GM21526 (cell line): Measurements from ENCODE around the gene SBF2.
A peak's percentile ranks its signal among the peaks of the same experiment; 100 is the strongest.

Experiments used
- ATAC-seq: cut with Tn5 transposase; IDR thresholded peaks from one replicate; pipeline ENCODE4 v1.9.1; 2021; ENCODE audit warnings: moderate library complexity; ENCODE audit not compliant: unreplicated experiment, low FRiP score

SBF2 gene

DNA sequence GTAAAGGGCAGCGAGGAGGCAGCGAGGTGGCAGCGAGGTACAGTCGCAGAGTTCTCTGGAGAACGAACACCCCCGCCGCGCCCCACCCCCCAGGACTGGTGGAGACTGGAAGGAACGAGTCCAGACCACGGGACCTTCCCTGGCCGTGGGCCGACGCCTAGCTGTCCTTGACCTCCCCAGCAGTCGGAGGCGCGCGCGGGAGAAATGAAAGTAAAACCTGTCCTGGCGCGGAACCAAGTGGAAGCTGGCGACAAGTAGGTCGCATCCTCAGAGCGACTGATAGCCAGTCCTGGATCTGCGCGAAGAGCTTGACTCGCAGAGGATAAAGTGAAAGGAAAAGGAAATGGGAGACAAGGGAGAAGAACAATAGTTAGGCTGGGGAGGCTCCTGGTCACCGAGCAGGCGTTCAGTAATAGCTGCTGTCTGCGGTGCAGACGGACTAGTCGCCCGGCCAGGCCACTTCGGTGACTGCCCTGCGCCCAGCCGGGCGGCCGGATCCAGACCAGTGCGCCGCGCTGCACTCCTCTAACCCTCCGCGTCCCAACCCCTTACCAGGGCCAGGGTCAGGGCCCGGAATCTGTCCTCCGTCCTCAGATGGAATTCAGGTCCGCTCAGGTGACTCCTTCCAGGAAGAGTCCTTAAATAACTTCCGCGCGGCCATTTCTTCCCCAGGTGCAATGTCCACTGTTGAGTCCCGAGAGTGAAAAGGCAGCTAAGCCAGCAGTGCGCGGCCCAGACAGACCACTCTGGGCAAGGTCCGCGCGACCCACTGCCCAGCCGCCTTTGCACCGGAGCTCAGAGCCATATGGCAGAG, 8.9 kb upstream of the SBF2 start:
- no peak for ATAC-seq

DNA sequence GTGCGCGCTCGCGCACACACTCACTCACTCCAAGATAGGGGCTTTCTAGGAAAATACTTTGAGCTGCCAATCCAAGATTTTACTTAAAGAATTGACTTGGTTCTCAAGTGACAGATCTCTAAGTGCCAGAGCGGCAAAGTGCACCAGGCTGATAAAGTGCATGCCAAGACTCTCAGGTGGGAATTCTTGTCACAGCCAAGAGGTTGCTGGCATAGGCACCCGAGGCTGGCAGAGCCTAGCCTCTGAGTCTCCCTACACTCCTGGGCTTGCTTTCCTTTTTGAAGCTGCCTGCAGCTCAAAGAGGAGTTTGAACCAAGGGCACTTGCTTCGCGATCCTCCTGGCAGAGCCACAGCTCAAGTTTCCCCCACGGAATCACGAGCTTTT, 8.3 kb upstream of the SBF2 start:
- no peak for ATAC-seq

DNA sequence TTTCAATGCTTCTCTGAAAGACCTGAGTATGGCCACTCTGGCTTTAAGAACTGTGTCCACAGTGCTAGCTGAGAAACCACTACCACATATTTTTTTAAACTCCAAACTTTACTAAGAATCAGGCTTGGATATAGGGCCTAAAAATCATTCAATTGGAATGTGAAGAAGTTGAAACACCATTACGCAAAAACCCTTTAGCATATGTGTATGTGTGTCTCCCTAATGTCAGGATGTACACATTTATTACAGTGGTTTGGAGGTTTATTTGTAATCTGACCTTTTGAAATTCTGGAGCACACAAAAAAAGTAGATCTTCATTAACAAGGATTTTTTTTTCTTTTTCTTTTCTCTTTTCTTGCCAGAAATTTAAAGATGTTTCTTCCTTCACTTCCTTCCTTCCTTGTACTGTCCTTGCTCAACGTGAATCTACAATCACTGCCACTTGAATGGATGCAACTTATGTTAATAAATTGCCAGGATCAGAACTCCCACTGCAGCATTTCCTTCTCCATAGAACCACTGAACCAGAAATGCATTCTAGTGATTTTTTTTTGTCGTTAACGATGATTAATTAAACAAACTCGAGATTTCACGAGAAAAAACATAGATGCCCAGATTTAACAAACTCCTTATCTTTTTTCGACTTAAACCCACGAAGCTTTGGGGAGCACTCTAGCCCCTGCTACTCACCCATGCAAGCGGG, 7.8 kb upstream of the SBF2 start:
- no peak for ATAC-seq

DNA sequence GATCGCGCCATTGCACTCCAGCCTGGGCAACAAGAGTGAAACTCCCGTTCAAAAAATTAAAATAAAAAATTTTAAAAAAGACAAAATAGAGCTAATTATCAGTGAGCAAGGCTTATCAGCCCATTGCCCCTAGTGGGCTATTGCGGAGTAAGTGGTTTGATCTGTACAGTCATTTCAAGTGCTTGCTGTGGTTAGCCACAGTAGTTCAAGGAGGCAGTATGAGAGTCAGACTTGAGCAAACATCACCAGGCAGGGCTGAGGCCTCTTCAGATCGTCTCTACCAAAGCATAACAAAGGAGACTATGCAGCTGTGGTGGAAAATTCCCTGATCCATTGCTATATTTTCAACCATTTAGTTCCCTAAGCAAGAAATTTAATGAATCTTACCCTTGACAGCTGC, 4.3 kb upstream of the SBF2 start:
- peak; percentile 92 for ATAC-seq

DNA sequence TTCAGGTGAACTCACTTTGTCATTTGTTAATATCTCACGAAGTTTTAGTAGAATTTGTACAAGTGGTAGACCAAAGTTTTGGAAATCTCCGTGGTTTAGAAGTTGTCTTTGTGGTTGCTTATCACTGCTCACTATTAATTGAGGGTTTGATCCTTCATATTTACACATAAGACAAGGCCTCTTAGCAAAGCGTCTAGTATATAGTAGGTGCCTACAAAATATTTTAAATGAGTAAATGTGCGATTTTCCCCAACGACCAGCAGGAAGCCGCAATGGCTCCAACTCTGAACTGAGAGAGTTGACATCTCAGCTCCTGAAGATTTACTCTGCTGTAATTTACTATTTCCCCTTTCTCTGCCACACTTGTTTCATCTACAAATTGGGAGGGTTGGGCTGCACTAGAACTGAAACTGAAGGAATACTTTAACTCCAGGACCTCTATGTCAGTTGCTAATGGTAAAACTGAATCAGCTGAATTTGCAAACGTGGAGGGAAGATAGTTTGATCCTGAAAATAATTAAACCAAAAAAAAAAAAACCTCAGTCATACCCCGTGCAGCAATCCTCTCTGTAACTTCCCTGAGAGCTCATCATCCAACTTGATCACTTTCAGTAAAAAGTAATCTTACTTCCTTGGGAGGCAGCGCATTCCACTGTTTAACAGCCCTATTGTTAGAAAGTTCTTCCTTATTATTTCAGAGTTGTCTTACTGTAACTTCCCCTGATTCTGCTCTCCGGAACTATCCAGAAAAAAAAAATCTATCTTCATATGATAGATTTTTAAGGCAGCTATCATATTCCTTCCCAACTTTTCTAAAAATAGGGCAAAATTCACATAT, 1.3 kb upstream of the SBF2 start:
- ATAC-seq, result no peak

DNA sequence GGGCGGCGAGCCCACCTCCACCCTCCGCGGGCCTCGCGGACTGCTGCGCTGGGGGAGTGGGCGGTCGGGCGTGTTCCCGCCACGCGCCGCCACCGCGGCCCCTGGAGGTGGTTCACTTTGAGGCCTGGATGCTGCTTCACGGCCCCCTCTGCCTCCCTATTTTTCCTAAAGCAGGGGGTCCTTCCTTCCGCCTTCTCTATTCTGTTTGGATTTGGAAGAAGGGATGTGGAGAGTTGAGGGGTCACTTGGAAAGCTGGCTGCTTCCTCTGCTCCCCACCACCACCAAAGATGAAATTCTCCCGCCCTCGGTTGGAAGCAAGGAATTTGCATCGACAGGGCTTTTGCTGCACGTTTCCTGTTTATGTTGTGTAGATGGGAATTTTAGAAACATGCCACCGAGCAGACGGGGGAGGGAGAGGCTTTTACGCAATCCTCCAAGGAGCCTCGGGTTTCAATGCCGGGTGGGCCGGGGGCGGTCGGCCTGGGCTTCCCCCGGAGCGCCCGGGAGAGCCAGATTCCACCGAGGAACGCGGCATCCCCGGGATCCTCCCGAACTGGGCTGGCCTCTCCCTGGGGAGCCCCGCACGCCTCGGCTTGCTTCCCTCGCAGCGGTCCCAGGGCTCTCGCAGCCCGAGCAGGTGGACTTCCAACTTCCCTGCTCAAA, 403 bp upstream of the SBF2 start:
- ATAC-seq, result no peak

DNA sequence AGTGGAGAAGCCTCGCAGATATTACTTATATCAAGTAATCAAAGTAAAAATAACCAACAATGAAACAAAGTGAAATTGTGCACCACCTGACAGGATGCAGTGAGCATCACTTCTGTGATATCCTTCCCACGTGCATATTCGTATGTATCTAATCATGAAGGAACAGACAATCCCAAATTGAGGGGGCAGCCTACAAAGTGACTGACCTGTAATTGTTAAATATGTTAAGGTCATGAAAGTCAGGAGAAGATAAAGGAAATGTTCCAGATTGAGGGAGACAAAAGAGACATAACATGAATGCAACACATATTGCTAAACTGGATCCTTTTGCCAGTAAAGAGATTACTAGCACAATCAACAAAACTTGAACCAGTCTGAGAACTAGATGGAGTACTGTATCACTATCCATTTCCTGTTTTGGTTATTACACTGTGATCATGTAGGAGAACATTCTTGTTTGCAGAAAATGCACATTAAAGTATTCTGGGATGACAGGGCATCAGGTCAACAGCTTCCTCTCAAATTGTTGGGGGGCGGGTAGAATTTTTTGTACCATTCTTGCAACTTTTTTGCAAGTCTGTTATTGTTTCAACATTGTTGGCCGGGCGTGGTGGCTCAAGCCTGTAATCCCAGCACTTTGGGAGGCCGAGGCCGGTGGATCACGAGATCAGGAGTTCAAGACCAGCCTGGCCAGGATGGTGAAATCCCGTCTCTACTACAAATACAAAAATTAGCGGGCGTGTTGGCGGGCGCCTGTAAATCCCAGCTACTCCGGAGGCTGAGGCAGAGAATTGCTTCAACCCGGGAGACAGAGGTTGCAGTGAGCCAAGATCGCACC, 2.0 kb downstream of the SBF2 start:
- no peak for ATAC-seq

DNA sequence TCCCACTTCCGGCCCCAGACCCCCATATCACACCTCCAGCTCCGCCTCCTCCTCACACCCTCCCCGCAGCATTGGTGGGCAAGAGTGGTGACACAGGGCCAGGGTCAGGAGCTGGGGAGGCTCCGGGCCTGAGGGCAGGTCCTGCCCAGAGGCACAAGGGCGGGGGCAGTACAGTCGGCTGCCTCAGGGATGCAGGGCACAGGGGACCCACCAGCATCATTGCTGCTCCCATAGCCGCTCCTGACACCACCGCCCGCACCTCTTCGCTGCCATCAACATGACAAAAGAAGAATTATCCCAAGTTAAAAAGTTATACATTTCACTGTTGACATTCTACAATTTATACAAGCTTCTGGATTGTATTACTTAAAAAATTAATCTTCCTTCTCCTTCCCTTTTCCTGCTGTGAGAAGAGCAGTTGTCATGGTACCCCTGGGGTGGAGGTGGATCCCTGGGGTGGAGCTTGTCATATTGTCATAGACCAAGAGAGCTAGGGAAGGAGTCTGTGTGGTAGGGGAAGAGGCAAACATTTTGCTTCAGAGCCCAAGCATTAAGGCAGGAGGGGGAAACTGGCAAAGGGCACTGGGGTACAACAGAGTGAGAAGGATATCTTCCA, 4.1 kb downstream of the SBF2 start:
- ATAC-seq, result no peak

DNA sequence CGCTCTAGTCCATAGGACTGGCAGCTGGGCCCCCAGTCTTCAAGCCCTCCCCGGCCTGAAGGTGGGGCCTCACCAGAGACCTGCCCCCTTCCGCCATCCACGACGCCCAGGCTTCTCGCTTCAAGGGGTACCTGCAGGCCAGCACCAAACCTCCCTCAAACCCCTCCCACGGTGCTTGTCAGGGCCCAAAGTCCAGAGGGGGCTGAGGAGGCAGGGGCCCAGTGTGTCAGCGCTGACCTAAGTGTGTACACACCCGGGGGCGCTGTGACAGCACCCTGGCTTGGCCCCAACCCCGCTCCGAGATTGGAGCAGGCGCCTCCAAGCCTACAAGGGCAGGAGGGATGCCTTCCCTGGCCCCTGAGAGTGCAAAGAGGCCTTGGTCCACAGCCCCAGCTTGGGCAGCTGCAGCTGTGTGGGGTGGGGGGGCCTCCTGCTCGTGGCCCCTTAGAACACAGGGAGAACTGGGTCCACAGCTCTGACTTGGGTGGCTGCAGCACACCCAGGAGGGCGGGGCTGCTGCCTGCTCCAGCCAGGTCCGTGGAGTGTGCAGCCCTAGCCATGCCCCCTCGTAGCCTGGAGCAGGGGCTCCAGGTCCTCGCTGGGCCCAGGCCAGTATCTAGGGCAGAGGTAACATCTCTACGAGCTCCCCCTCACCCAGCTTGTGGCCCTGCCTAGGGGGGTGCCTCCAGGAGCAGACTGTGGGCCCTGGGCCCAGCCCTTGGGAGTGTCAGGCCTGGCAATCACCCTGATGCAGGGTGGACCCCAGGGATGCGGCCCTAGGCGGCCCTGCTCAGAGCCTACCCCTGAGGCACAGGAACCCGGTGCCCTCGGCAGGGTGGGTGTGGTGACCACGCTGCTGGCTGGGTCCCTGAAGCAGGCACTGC, 4.9 kb downstream of the SBF2 start:
- ATAC-seq, result no peak

DNA sequence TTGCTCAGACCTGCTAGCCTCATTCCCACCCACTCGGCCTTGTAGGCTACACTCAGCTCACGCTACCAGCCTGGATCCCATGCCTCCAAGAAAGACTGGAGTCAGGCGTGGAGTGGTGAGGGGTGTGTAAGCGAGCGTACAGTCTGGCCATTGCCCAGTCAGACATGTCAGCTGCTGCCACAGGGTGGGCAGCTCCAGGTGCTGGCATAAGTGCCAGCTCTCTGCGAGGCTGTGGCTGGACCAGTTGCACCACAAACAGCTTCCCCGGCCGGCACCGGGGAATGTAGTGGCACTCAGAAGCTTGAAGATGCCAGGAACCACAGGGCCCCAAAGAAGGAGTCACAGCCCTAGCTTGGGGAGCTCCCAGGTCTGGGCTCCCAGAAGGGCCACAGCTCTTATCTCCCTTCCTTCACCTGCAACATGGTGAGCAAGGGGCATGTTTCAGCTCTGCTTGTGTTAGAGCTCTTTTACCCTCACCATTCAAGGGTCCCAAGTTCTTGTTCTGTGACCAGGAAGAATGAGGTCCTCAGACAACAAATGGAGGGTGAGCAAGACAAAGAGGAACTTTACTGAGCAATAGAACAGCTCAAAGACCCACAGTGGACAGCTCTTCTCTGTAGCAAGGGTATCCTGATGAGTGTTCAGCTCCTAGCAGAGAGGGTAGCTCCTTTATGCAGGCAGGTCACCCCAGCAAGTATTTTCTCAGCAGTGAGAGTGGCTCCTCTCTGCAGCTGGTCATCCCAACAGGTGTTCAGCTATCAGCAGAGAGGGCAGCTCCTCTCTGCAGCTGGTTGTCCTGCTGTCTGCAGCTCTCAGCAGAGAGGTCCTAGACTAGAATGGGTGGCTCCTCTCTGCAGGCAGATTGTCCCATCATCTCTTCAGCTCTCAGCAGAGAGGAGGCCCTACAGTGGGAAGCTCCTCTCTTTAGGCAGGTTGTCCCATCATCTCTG, 6.0 kb downstream of the SBF2 start:
- no peak for ATAC-seq

DNA sequence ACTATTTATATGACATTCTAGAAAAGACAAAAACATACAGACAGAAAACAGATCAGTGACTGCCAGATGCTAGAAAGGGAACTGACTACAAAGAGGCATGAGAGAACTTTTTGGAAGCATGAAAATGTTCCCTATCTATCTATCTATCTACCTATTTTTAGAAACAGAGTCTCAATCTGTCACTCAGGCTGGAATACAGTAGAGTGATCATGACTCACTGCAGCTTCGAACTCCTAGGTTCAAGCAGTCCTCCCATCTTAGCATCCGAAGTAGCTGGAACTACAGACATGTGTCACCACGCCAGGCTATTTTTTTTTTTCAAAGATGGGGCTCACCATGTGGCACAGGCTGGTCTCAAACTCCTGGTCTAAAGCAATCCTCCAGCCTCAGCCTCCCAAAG, 6.9 kb downstream of the SBF2 start:
- no peak for ATAC-seq

DNA sequence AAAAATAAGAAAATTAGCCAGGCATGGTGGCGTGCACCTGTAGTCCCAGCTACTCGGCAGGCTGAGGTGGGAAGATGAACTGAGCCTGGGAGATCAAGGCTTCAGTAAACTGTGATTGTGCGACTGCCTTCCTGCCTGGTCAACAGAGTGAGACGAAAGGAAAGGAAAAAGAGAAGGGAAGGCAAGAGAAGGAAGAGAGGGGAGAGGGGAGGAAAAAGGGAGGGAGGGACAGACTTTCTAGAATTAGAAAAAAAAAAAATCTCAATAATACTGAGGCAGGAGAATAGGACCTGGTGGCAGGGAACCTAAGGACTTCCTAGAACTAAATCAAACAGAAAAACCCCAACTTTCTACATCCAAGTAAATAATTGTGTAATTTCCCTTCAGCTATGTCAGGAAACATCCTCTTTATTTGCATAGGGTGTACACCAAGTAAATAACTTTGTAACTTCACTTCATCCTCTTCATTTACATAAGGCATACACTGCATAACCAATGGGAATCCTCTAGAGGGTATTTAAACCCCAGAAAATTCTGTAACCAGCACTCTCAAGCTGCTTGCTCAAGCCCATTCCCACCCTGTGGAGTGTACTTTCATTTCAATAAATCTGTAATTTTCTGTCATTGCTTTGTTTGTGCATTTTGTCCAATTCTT, 8.7 kb downstream of the SBF2 start:
- no peak for ATAC-seq

DNA sequence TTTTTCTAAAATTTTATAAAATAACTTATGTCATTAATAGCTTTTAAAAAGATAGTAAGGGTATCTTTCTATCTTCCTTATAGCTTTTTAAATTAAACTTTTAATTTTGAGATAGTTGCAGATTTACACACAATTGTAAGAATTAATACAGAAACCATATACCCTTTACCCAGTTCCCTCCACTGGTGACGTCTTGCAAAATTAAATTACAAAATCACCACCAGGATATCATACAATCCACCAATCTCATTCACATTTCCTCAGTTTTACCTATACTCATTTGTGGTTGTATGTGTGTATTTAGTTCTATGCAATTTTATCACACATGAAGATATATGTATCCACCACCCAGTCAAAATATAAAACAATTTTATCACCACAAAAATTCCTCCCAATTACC, 10.0 kb downstream of the SBF2 start:
- no peak for ATAC-seq

DNA sequence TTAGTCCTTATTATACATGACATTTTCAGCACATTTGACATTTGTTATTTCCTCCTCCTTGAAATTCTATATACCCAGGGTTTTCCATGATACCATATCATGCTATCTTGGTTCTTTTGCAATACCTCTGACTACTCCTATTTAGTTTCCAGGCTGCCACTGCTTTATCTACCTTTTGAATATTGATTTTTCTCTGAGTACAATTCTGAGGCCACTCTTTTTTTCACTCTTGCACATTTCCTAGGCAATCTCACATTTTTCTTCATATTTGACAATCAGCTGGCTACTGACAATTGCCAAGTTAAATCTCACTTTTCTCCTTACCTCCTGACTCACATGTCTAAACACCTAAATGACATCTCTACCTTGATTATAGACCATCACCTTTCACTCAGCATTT, 11.9 kb downstream of the SBF2 start:
- ATAC-seq, result no peak

DNA sequence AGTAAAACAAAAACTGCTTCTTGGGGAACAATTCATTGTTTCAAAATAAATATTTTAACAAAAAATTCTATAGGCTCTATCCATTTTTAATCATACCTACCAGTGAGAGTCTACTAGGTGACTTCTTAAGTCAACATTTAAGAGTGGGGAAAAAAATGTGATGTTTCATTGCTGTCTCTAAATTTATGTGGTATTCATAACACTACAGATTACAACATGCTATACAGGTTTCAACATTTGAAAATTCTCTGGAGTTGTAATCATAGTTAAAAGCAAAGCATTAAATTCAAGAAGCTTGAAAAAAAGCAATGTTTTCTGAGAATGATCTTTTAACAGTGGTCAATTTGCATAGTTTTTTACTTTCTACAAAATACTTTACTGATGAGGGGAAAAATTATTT, 18.3 kb downstream of the SBF2 start:
- no peak for ATAC-seq

DNA sequence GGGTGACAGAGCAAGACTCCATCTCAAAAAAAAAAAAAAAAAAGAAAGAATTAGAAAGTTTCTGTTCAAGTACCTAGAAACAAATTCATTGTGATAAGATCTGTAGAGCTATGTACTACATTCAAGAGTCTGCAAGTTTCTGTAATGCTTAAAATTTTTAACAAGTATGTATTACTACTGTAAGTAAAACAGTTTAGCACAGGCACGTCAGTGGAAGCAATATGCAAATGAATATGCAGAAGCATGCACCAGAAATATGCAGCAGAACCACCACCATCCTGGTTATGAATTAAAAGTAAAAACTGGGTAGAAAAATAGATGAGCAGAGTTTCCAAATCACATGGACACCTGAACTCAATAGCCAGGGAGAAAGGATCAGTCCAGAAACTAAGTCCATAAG, 19.3 kb downstream of the SBF2 start:
- no peak for ATAC-seq

DNA sequence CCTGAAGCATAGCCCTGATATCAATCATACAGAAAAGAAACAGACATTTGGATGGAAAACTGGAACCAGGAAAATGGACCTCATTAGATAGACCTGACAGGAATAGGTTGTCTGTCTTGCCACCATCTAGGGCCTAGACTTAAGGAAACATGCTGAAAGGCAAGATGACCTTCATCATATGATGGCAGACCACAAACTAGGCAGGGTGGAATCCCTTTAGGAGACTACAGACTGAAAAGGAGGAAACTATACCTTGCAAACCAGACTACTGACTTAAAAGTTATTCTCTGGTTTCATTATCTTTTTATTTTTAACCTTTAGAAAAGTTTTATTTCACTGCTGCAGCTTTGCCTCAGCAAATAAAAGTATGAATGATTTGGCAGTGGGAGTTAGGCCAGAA, 20.3 kb downstream of the SBF2 start:
- ATAC-seq, result no peak
